GM18526 (cell line): ENCODE data around the gene CRYBG1.

Source experiments
- POLR2A ChIP-seq: IDR thresholded peaks from 3 replicates; pipeline ENCODE4 v1.6.1; 2011; ENCODE audit not compliant: insufficient read length; ENCODE audit errors: extremely low read depth

Gene CRYBG1

DNA sequence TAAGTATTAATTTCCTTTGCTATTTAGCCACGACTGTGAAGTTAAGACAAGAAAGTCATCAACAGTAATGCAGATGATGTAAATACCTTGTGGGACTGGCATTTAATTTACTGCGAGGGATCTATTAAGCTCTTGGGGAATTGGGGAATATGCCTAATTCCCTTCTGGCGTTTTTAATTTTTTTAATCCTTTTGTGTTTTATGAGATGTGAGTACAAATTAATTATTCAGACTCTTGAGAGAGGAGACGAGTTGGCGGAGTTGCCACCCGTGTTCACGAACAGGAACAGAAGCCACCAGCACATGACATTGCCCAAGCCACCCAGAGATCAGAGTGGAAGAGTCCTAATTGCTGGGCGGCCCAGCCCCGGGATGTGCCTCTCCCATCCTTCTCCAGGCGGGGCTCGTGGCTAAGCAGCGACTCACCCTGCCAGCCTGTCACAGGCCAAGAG lies 533 bp upstream of the CRYBG1 start:
- no peak for TF ChIP-seq POLR2A

DNA sequence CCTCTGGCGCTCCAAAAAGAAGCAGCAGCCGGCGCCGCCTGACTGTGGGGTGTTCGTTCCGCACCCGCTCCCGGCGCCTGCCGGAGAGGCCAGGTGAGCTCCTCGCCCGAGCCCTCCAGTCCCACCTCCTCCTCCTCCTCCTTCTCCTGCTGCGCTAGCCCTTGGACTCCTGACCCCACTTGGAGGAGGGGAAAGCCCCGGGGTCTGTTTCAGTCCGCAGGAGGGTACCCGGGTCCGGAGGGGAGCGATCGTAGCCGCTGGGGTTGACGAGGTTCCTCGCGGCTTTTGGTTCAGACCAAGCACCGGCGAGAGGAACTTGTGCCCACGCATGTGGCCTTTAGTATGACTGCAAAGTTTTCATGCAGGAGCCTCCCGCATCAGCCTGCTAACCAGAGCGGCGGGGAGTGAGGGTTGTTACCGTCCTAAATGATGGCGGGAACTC lies 493 bp downstream of the CRYBG1 start:
- no peak for TF ChIP-seq POLR2A

DNA sequence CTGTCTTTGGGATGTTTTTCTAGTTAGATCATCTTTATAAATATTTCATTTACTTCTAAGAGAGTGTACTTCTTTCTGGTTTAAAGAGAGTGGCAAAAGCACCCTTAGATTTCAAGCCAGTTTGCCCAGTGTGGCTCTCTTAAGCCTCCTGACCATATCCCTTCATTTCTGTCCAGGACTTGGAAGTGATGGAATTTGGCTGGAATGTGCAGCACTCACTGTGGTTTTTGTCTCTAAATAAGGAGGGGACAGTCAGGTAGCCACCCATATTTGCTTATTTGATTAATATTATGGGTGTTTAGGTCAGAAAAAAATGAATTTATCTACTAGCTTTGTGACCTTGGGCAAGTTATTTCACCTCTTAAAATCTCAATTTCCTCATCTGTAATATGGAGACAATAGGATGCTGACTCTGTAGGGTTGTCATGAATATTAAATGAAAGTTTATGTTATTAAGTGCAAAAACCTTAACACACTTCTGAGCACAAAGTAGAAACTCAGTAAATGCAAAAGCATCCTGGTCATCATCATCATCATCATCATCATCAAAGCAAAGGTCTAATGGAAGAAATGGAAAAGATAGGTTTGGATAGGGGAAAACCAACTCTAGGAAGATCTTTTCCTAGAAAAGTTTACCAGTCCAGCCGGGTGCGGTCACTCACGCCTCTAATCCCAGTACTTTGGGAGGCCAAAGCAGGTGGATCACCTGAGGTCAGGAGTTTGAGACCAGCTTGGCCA lies 3.1 kb downstream of the CRYBG1 start:
- no peak for TF ChIP-seq POLR2A

DNA sequence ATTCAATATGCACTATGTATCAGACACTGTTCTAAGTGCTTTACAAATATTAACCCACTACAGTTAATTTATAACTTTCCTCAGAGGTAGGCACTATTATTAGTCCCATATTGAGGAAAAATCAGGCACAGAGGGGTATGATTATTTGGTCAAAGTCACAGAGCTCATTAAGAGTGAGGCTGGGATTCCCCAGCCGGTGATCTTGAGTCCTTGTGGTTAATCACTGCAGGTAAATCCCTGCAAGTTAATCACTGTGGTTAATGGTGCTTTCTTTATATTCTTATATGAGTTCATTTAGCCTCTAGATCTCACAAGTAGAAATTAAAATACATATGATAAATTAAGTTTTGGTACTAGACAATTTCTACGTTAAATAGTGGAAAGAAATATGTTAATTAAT lies 9.2 kb downstream of the CRYBG1 start:
- TF ChIP-seq POLR2A: no peak

DNA sequence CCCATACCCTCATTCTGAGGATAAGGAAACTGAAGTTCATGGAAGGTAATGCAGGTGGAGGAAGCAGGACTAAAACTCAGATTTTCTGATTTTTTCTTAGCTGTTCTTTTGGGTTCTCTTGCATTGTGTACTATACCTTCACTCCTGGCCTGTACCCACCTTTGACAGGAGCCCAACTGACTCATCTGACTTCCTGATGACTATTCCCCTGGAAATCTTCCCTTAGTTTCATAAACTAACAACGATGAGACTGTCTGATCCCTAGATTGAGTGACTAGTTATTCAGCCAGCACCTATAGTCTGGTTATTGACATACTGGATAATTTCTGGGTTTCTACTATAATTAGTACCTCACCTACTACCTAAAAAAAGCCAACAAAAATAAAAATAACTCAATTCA lies 10.1 kb downstream of the CRYBG1 start:
- TF ChIP-seq POLR2A: no peak

DNA sequence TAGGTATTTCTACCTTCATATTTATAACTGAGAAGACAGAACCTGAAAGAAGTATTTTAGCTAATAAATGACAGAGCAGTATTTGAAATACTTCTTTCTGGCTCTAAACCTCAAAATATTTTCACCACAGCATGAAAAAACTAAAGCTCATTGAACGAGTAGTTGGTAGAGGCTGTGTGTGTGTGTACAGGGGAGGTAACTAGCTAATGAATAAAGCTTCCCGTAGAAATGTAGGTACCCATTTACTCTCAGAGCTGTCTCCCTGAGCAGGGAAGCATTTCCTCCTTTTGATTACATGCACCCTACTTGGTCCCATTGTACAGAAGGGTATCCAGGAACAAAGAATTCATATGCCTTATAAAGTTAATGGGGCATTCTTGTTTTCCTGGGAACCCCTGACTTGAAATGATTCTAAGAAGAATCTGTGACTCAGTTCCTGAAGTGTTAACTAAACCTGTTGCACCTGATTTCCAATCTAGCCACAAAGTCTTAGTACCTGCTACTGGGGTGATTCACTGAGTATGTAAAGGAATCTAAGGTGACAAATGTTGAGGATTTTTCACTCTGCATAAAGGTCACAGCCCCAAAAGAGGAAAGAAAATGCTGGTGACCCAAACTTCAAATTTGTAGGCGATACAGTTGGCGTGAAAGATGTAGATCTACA lies 12.5 kb downstream of the CRYBG1 start:
- TF ChIP-seq POLR2A: no peak

DNA sequence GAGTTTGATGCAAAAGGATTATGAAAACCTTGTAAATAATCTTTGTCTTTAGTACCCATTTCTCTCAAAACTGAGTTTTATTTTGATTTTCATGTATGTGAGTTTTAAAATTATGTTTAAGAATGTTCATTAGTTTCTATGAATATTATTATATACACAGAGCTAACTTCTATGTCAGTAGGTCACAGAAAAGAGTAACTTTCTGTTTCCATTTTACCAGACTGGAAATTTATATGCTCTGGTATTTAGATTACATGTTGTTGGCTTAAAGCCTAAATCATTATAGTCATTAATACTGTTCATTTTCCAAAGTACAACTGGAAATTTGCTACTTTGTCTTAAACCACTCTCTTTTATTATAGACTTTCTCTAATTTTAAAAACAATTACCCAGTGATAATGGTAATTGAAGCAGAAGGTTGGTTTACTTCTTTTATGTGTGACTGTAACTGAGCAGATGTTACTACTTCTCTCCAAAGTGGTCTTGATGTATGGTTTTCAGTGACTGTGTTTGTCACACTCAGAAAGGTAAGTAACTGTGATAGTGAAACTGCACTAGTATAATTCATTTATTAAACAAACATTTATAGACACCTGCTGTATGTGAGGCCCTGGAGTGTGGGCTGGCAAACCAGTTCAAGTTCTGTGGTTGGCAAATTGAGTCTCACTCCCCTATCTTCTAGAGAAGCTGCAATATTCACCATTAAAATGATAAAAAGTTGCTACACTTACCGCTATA lies 13.2 kb downstream of the CRYBG1 start:
- TF ChIP-seq POLR2A: no peak

DNA sequence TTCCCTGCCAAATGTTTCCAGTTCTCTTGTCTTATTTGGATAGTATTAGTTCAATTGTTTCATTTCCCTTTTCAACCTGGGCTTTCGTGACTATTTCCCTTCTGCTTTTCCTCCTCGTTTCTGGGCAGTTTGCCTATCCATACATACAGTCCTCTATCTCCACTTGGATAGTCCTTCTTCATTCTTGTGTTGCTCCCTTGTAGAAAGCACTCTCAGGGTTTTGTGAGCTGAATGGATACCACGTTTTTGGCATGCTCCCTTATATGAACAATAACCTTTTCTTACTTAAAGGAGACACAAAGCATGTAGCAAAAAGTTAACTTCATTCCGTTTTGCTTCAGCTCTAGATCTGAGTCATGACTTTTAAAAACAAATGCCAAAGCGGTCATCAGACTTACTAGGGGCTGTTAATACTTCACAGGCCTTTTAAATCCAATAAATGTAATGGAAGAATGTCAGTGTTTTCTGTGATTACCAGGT lies 16.6 kb downstream of the CRYBG1 start:
- no peak for TF ChIP-seq POLR2A

DNA sequence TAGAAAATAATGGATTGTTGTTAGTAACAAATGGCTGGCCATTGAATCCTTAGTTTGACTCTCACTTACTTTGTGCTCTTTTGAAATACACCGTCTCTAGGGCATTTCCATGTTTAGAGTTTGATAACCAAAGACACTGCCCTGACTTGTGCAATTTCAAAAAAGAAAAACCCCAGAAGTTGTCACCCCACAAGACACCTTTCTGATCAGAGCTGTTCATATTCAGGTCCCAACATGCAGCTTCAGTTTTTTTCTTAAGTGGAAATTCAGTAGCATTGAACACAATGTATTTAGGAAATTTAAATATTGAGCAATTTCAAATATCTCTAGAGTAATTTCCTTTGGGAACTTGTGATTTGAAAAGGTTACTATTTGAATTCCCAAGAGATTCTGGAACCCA lies 19.4 kb downstream of the CRYBG1 start:
- TF ChIP-seq POLR2A: no peak

DNA sequence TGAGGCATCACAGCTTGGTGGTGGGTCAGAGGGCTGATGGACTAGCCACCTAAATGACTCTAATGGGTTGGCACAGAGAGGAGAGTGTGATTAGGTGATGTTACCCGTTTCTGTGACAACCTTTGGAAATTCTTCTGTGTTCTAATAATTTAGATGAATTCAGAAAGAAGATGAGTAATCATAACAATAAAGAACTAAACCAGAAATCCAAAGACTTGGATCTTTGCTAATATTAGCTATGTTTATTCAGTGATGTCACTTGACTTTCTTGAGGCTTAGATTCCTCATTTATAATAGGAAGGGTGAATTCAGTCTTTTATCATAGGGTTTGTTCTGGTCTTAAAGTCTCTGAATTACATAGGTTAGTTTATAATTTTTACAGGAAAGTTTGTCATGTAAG lies 19.9 kb downstream of the CRYBG1 start:
- no peak for TF ChIP-seq POLR2A

DNA sequence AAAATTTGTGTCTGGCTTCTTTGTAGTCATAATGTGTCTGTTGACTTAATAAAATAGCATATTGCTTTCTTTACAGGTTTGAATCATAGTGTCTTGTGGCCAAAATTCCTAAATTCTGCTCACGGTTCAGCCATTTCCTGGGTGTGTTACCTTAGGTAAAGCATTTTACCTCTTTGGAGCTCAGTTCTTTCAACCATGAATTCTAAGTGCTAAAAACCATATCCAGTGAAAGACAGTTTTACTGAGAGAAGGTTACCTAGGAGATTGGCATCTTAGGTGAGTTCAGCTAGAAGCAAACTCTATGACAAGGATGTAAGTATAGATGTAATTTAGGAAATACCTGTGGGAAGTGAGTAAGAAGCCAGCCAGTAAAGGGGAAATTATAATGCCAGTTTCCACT lies 20.7 kb downstream of the CRYBG1 start:
- TF ChIP-seq POLR2A: no peak

DNA sequence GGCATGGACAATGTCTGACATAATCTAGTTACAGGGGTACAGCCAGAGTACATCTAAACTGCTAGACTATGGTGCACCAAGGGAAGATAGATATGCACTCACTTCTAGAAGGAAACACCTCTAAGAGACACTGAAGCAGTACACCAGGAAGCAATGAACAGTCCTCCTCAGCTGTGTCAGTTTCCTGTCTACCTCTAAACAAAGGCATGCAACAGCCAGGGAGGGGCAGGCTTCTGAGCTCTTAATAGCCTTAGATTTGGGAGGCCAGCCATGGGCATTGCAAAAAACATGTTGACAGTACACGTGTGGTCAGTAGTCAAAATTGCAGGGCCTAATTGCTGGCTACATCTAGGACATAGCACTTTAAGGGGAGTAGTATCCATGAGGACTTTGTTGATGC lies 21.4 kb downstream of the CRYBG1 start:
- TF ChIP-seq POLR2A: no peak

DNA sequence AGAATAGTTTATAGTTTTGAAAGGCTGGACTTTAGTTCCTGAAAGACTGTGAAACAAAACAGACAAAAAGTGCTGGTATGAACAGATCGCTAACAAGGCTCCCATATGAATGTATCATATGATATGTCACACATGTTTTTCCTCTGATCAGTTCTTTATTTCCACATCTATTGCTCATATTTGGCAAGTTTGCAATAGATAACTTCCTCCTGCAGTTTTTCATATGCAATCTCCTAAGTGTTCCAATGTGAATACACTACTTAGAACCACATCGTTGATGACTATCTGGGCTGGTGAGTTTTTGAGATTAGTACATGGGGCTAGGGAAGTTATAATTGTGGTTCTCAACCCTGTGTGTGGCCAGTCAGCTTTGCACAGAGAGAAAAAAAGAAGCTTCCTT lies 23.1 kb downstream of the CRYBG1 start:
- TF ChIP-seq POLR2A: no peak

DNA sequence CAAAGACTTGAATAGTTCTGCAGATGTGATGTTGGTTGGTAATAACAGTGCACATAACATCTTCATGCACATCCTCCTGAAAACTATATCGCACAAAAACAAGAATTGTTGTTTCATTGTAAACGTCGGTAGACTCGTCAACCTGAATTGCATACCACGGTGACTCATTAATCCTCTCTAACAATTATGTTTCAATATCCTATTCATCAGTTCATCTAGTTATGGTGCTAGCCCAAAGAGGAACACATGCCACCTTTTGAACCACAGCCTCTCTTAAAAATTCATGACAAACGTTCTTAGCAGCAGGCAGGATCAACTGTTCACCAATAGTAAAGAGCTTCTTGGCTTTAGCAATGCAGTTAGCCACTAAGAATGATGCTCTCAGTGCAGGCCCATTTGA lies 25.0 kb downstream of the CRYBG1 start:
- TF ChIP-seq POLR2A: no peak

DNA sequence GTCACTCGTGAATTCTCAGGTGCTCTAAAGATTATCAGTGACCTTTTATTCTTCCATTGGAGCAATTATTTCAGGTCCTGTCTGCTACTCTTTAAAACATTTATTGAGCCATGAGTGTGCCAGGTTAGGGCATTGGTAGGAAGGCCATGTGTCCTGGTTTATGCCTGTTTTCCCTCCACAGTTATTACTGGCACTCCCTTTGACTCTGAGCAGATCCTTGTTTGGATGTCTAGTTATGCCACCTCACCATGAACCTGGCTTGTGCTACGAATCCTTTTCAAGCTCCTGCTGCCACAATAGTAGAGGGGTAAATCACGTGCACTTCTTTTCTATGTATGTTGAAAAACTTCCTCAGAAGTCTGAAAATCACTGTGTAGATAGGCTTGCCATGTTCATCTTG lies 27.4 kb downstream of the CRYBG1 start:
- TF ChIP-seq POLR2A: no peak

DNA sequence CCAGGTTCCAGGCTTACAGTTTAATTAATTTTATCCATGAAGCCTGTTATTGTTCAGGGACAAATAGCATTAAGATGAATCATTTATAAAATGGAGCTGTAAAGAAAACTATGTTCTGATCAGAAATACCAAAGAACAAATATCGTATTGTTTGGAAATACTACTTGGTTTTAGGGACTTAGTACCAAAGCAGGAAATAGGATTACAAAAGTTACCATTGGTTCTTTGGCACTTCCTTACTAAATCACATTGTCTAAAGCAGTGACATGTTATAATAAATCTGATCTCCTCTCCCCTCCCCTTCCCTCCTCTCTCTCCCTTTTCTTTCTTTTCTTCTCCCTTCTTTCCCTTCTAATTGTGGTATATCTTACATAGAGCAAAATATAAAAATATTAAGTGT lies 29.6 kb downstream of the CRYBG1 start:
- TF ChIP-seq POLR2A: no peak

DNA sequence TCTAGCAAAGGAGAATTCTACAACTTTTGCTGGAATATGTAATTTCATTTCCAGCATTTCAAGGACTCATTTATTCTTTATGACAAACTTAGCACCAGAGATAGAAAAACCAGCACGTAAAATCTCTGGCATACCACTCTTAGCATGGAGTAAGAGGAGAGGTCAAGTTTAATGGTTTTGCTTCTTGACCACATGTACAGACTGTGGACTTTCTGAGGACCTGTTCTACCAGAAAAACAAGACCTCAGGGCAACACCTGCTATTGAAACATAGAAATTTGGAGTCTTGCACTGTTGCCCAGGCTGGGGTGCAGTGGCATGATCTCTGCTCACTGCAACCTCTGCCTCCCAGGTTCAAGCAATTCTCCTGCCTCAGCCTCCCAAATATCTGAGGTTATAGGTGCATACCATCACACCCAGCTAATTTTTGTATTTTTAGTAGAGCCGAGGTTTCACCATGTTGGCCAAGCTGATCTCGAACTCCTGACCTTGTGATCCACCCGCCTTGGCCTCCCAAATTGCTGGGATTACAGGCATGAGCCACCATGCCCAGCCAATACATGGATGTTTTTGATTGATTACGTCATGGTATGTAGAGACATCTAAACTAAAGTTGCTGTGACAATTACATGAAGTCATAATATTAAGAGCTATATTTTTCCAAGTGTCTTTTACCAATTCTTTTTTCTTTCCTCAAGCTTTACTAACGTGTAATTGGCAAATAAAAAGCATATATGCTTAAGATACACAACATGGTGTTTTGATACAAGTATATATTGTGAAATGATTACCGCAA lies 36.1 kb downstream of the CRYBG1 start:
- no peak for TF ChIP-seq POLR2A
